HG02610 (cell line): ENCODE measurements around the gene MCM3AP.

Experiments
- ATAC-seq: cut with Tn5 transposase; IDR thresholded peaks from one replicate; pipeline ENCODE4 v1.9.1; 2021; ENCODE audit warnings: mild to moderate bottlenecking, moderate library complexity; ENCODE audit not compliant: unreplicated experiment

Gene MCM3AP

GRCh38 chr21:46285206-46285661 is at the start of gene MCM3AP:
TSS of gene MCM3AP (minus strand) at chr21:46285611. CDS start at chr21:46285286, 325 bp downstream.
- no peak for ATAC-seq

GRCh38 chr21:46334351-46335140 is 49.1 kb upstream of the MCM3AP start:
- no peak for ATAC-seq

DNA sequence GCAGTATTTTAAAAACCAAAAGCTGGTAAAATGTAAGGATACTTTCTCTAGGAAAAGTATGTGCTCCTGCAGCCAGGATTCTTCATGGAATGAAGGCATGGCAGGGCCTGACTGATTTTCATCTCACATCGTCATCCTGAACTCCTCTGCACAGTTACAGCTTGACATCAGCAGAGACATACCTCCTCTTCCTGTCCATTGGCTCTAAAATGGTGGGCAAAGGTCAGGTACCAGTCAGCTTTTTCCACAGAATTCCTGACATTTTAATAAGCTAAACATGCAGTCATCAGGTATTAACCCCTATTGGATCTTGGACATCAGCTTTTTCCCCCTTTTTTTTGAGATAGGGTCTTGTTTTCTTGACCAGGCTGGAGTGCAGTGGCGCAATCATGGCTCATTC is 44.4 kb upstream of the MCM3AP start:
- no peak for ATAC-seq

DNA sequence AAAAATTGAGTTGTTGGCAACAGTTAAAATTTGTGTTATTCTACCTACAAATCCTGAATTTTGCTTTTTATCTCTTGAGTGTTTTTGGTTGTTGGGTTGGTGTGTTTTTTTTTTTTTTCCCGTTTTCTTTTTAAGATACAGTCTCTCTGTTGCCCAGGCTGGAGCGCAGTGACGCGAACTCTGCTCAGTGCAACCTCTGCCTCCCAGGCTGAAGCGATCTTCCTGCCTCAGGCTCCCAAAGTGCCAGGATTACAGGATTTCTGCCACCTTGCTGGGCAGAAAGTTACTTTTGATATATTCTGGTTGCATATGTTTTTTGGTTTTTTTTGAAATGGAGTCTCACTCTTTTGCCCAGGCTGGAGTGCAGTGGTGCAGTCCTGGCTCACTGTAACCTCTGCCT is 42.7 kb upstream of the MCM3AP start:
- ATAC-seq = no peak

GRCh38 chr21:46327711-46328110 is 42.3 kb upstream of the MCM3AP start:
- no peak for ATAC-seq

DNA sequence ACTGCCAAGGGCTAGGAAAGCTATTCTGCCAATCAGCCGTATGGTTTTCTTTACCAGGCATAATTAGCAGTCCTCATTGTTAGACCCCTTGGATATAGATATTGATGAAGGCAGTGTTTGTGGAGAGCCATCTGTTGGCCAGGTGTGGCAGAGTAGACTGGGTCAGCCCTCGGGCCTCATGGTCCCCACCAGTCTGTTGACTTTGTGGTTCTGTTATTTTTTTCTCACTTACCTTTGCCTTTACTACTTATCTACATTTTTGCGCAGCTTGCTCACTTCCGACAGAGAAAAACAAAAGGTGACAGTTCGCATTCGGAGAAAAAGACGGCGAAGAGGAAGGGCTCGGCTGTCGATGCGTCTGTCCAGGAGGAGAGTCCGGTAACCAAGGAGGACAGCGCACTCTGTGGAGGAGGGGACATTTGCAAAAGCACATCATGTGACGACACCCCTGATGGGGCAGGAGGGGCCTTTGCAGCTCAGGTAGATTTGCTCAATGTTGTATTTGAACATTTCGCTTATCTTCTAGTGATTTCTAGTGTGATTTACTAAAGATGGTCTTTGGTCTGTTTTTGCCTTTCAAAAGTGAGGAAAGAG is 40.8 kb upstream of the MCM3AP start:
- no peak for ATAC-seq

GRCh38 chr21:46325073-46325912 is 39.9 kb upstream of the MCM3AP start:
- ATAC-seq = no peak

DNA sequence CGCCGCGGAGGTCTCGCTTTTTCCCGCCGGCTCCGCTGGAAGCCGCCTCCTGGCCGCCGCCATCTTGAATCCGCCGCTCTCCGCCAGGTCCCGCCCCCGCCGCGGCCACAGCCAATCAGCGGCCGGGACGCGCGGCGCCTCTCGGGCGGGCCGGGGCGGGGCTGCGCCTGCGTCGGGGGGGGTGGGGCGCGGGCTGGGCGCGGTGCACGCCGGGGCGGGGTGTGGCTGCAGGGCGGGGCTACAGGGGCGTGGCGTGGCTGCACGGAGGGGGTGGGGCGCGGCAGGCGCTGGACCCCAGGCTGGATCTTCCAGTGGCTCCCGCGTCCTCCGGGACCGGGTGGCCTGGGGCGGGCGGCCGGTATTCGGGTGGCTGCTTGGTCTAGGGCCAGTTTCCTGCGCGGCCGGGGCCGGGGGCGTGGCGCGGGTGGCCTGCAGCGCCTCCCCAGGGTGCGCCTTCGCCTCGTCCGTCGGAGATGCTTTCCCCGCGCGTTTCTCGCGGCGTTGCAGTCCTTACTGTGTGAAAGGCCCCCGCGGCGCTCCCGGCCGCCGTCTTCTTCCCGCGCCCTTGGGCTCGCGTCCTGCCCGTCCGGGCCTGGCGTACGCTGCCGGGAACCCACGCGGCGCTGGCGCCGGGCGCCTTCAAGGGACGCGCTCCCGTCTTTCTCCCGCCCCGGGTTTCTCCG is 39.1 kb upstream of the MCM3AP start:
- peak; percentile 58 for ATAC-seq

DNA sequence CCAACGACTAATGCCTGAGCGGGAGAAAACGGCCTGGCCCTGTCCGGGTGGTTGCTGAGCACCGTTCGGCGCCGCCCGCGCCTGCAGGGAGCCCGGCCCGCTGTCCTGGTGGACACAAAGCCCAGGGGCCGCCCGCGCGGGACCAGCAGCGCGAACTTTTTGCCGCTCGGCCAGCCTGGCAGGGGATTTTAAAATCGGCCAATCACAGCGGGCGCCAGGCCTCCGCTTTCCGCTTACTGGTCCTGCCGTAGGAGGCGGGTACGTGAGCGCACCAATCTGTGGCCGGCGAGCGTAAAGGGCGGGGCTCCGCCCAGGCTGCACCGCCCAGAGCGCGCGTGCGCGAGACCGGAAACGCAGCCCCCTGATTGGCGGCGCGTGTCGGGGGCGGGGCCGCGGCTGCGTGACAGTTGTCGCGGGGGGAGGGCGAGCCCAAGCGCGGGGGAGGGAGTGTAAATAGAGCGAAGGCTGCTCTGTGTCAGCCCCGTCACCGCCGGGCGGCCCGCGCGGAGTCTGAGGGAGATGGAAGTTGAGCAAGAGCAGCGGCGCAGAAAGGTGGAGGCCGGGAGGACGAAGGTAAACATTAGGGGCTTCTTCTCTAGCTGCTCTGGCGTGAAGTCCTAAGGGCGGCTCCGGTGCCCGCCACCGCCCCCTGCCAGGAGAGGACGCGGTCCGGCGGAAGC is 38.4 kb upstream of the MCM3AP start, which contains the start of the genes C21orf58 and PCNT:
C21orf58 (minus strand) TSS at position 161 of the 680 bp plus-strand sequence. CDS start 1,132 bp downstream, outside the sequence.
PCNT (plus strand) TSS at position 447 of the 680 bp plus-strand sequence; CDS start at position 520, 73 bp downstream.
- peak; percentile 80 for ATAC-seq

- no peak for ATAC-seq
These were observed 37.9 kb upstream of the MCM3AP start for GRCh38 chr21:46323227-46323709.

GRCh38 chr21:46322351-46323226 is 37.2 kb upstream of the MCM3AP start:
- no peak for ATAC-seq

- ATAC-seq = no peak
These were observed 35.0 kb upstream of the MCM3AP start for GRCh38 chr21:46320331-46320801.

DNA sequence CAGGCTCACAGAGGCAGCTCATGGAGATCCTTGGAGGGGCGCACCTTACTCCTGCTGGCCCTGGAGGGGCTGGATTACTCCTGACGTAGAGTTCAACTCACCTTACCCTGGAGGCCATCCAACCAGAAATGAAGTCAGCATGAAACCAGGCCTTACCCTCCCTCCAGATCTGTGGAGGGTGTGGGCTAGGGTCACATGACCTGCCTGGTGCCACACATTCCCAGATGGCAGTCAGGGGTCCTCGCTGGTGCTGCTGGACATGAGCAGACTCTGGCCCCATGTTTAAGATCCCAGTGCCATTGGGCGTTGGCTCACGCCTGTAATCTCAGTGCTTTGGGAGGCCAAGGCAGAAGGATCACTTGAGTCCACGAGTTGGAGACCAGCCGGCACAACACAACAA is 33.8 kb upstream of the MCM3AP start:
- ATAC-seq = no peak

GRCh38 chr21:46318464-46318845 is 33.0 kb upstream of the MCM3AP start:
- ATAC-seq = no peak

- ATAC-seq = no peak
These were observed 32.5 kb upstream of the MCM3AP start for GRCh38 chr21:46317710-46318463.

GRCh38 chr21:46316708-46317324 is 31.4 kb upstream of the MCM3AP start:
- ATAC-seq = no peak

- no peak for ATAC-seq
These were observed 29.1 kb upstream of the MCM3AP start for GRCh38 chr21:46314441-46315020.
